GM18868 (cell line): ENCODE results near the gene WHRN.

Source experiments
- ATAC-seq: cut with Tn5 transposase; IDR thresholded peaks from one replicate; pipeline ENCODE4 v1.9.1; 2021; ENCODE audit warnings: mild to moderate bottlenecking, moderate library complexity; ENCODE audit not compliant: unreplicated experiment

Gene WHRN

DNA sequence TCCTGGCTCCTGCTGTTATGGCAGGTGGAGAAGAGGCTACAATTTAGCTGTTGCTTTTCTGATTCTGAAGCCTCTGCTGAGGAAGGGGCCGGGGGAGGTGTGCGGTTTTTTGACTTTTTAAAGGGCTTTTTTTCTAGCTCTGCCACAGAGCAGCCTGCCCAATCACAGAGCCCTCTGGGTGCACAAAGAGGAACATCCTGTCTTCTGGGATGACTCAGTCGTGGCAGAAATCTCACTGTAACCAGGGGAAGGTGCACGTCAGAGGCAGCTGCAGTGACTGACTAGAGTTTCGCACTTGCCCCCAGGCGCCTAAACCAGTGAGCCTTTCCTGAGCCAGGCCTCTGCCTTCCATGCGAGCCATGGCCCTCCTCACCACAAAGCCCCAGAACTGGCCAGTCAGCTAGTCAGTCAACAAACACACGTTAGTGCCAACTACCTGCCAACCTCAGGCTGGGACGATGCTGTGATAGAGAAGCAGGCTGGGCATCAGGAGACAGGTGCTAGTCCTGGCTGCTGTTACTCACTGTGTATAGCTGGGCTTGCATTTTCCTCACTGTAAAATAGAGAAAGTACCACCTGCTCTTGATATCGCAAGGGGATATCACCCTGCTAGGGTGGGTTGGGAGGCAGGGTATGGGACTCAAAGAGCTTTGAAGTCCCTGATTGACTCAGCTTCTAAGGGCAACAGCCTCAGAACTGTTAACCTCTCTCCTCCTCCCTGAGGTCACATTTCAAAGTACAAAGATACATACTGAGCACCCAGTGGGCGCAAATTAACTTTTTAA, 119.7 kb downstream of the WHRN start:
- peak; percentile 87 for ATAC-seq

DNA sequence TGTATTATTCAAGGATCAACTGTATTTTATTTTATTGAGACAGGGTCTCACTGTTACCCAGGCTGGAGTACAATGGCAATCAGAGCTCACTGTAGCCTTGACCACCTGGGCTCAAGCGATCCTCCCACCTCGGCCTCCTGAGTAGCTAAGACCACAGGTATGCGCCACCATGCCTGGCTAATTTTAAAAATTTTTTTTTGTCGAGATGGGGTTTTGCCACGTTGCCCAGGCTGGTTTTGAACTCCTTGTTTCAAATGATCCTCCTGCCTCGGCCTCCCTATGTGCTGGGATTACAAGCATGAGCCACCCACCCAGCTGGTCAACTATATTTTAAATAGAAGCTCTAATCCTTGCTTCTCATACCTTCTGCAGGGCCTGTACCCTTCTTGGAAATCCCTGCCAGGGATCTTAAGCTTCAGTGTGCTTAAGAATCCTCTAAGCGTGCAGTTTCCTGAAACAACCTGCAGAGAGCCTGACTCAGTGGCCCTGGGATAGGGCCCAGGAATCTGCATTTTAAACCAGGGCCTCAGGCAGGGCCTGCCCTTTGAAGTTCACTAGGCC, 120.4 kb downstream of the WHRN start:
- ATAC-seq: no peak

DNA sequence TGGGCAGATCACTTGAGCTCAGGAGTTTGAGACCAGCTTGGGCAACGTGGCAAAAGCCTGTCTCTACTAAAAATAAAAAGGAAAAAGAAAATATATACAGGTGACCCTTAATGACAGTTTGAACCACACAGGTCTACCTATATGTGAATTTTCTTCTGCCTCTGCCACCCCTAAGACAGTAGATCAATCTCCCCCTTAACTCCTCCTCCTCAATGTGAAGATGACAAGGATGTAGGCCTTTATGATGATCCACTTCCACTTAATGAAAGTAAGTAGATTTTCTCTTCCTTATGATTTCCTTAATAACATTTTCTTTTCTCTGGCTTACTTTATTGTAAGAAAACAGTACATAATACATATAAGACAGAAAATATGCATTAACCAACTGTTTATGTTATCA, 120.9 kb downstream of the WHRN start:
- ATAC-seq: no peak

DNA sequence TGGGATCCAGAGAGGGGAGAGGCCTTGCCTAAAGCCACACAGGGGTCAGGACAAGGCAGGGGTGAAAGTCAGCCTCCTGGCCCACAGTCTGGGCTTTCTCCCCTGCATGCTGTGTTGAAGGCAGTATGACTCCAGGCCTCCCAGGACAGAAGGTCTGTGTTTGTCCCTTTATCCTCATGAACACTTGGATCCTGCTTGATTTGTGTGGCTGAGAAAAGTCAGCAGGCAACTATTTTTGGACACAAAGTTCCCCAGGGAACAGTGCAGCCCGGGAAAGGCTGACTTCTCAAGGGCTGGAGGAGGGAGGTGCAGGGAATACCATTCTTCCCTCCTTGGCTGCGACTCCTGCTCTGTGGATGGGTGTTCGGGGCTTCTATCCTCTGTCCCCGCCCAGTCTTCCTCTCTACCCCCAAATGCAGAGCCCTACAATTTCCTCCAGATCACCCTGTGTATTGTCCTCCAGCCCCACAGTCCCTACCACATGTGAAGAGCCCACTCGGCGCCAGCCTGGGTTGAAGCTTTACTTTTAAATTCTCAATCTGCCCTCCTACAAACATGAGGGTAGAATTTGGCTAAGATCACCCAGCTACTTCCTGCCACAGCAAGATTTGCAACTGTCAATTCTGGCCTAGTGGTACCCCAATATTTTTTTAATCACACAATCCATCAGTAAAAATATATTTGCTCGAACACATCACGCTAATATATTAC, 121.6 kb downstream of the WHRN start:
- ATAC-seq: no peak

DNA sequence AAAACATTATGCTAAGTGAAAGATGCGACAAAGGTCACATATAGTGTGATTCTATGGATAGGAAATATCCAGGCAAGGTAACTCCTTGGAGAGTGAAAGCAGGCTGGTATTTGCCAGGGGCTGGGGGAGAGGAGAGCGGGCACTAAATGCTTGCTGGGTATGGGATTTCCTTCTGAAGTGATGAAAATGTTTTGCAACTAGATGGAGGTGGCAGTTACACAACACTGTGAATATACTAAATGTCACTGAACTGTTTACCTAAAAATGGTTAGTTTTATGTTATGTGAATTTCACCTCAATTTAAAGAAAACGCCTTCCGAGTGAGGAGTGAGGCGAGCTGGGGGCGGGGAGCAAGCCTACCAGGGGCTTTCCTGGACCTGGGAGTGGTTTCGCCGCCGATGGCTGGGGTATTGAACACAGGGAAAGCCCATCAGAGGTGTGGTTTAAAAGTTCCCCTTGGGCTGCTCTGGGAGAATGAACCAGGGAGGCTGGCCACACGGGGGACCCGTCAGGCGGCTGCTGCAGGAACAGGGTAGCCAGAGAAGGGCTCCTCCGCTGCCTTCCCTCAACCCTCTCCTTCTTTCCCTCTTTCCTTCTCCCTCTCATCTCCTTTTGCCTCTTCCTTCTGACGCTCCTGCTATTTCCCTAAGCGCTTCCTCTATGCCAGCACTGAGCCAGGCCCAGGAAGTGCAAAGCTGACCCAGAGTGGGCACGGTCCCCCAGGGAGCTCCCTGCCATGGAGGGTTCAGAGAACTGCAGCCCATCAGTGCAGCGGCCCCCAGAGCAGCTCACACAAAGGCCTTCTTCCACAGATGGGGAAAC, 122.4 kb downstream of the WHRN start:
- ATAC-seq: peak; percentile 10

DNA sequence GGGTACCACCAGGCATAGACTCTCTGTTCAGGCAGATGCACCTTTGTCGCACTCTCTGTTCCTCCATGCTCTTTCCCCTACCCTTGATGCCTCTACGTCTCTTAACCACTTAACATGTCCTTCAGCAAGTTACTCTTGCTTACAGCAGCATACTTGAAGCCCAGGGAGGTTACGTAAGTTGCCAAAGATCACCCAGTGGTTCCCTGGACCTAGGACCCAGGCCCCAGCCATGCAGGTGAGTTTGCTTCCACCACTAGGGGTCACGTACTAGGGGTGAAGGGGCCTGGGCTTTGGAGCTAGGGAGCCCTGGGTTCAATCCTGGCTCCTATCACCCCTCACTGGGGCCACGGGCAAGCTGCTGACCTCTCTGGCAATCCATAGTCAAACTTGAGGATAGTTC, 126.4 kb downstream of the WHRN start:
- no peak for ATAC-seq

DNA sequence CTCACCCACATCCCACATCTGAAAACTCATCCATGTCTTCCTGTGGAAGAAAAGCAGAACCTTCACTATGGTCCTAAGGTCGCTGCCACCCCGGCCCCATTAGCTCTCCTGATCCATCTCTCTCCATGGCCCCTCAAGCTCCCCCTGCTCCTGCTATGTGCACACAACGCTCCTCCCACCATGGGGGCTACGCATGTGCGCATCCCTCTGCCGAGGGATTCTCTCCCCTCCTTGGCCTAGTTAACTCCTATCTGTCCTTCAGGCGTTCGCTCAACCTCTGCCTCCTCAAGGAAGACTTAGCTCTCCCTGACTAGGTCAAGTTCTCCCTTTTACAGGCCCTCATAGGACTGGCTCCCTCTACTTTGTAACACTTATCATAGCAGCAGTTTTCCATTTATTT, 127.3 kb downstream of the WHRN start:
- ATAC-seq: no peak

DNA sequence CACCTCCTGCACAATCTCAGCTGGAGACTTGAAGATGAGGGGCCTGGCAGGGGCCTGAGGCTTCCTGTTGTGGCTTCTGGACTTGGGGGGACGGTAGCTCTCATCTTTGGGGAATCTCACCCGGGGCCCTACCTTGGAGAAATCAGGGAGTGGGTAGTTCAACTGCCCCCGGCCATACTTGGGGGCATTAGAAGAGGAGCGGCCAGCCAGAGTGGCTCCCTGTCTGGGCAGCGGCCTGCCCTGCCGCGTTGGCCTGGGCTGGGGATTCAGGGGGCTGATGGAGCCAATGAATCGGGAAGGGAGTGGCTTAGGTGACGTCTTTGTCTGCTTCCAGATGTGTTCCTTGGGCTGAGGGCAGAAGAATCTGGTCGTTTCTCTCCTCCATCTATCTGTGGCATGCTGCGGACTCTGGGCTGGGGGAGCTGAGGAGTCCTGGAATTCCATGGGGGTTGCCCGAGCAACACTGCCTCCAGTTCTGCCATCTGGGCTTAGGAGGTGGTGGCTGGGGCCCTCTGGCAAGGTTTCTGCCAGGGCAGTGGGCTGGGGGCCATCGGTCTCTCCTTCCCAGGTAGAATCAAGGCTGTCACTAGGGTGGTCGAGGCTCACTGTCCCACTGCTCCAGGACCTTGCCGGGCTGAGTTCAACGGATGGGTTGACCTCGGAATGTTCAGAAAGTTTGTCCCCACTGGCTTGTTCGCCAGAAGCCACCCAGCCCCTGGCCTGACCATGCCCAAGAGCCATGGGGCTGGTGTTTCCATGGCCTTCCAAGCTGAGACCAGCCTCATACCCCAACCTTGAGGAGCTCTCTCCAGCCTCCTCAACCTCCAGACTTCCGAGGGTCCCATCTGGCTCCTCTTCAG, 128.5 kb downstream of the WHRN start:
- no peak for ATAC-seq

DNA sequence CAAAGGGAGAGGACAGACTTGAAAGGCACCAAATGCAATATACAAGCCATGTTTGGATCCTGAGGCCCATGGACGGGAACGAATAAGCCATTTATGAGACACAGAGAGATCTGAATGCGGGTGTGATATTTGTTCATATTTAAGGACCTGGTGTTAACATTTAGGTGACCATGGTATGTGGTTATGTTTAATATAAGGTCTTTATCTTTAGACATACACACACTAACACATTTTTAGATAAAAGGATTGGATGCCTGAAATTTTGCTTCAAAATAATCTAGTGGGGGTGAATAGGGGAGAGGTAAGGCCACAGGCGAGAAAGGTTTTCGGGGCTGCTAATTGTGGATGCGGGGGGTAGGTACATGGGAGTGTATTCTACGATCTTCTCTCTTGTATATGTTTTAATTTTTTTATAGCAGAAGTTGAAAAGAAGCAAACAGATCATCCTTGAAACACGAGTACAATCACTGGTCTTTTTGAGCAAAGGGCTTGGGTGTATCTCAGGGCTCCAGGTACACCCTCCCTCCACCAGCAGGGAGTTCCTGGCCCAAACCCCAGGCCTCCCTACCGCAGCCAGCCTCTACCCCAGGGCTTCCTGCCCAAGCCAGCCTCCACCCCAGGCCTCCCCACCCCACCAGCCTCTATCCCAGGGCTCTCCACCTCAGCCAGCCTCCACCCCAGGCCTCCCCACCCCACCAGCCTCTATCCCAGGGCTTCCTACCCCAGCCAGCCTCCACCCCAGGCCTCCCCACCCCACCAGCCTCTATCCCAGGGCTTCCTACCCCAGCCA, 129.7 kb downstream of the WHRN start:
- no peak for ATAC-seq

DNA sequence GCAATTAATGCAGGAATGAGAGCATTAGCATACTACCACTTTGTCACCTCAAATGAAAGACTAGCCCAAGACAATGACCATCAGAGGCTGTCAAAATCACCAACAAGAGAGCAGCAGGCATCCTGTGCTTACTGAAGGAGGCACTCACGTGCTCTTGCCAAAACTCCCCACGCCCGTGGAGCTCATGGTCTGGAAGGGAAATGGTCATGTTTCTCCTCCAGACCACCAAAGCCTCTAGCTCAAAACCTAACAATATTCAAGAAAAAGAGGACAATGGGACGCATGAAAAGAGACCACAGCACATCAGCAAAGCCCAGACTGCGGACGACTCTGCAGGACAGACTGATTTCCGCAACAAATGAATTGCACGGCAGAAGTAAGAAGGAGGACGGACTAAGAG, 130.3 kb downstream of the WHRN start:
- ATAC-seq: no peak

DNA sequence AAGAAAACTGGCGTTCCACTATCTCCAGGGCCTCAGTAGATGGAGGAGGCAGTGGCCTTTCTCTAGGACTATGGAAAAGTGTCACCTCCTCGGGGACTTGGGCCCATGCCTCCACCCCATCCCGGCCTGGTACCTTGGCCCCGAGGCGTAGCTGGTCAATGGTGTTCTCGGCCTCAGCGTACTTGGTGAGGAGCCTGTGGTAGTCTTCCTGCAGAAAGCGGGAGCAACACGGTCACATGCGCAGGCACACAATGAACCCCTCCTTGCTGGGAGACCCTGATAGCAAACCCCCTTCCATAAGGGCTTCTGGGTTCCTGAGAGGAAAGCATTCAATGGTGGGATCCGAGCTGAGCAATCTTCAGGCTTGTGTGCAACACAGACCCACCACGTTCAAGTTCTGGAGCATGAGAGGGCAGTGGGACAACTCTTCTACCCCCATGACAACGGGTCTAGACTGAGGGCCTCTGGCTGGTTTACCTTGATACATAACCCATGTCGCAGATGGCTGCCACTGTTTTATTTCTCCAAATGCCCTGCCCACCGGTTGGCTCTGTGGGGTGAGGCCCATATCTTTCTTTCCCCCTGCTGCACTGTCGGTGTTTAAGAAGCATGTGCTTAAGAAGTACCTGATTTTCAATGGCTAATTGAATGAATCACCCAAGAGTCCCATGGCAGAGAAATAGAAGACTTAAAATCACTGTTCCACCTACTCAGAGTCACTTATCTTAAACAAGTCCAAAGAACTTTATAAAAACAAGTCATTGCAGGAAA, 131.1 kb downstream of the WHRN start:
- ATAC-seq: no peak

DNA sequence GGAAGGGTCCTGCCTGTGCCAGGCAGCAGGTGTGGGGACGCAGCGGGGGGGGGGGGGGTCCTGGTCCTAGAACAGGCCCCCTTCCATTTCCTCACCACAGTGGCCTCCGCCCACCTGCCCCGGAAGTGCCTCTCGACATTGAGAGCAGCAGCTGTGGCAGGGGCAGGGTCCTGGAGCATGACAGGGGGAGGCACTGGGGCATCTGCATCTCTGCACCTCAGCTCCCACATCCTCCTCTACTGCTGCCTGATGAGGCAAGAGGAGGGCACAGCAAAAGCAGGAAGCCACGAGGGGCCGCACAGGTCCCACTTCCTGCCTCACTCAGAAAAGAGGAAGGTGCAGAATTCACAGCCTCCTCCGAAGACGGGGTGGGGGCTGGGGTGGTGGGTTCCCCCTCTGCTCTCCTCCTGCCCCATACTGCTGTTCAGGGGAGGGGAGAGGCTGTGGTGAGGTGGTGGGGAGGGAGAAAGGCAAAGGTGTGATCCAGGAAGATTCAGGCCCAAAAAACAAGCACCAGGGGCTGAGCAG, 132.3 kb downstream of the WHRN start:
- ATAC-seq: peak; percentile 93

DNA sequence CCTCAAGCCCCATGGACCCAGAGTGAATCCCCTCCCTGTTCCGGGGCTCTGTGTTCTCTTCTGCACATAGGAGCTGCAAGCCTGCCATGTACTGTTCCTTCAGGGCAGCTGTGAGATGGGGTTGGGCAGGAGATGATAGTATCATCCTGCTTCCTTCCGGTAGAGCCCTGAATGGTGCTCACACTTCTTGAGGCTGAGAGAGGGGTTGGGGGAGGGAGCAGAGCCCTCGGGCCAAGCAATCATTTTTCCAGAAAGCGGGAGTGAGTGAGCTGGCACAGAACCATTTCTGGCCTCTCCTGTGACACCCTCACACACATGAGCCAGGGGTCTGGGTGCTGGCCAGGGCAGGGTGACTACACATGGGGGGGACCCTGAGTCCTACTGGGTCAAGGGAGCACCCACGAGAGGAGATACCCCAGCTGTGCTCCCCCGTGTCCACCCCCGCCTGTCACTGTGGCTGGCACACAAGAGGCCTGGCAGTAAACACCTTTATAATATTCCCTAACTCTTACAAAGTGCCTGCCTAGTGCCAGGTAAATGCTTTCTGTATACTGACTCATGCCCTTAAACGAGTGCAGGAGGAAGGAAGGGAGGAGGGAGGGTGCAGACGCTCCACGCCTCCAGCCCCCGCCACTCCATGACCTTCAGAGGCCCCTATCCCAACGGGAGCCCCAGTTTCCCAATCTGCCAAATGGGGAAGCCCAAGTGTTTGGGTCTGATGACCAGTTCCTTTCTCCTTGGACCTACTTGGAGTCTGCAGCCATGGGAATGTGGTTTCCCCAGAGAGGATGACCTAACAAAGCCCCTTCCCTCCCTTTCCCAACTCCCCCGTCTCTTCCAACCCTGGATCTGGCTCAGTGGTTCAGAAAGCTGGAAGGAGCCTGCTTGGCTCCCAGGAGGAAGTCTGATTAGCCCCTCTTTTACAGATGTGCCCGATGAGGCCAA, 133.0 kb downstream of the WHRN start:
- peak; percentile 29 for ATAC-seq

DNA sequence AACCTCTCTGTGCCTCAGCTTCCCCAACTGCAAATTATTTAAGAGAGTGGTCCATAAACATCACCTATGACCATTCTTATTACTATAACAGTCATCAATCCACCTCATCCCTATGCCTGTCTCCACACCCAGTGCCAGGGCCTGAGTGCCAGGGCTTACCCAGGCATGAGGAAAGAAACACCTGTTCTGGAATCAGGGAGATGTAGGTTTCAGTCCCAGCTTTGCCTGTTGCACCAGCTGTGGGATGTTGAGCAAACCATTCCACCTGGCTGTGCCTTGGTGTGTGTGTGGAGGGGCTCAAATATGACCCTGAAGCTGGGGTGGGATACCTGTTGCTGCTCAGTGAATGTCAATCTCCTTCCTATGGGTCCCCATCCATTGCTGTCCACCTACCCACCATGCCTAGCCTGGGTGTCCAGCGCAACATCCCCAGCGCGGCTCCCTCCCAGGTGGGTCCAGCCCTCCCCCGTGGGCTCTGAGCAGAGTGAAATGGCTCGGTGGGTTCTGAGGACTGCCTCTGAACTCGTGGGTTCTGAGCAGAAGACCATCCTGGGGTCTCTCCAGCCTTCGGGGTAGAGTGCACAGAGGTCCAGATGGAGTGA, 133.8 kb downstream of the WHRN start:
- no peak for ATAC-seq

DNA sequence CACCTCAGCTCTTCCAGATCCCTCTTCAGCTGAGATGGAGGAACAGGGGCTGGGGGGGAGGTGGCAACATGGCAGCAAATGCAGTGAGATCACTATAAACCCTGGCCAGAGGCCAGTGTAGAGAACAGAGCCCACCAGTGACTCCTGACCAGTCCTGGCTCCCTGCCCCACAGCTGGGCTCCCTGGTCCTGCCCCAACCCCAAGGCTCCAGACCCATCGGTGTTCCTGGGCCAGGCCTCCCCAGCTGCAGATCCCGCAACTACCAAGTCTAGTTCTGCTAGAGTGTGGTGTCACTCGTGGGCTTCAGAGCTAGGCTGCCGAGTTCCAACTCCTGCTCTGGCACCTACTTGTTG, 134.3 kb downstream of the WHRN start:
- ATAC-seq: no peak

DNA sequence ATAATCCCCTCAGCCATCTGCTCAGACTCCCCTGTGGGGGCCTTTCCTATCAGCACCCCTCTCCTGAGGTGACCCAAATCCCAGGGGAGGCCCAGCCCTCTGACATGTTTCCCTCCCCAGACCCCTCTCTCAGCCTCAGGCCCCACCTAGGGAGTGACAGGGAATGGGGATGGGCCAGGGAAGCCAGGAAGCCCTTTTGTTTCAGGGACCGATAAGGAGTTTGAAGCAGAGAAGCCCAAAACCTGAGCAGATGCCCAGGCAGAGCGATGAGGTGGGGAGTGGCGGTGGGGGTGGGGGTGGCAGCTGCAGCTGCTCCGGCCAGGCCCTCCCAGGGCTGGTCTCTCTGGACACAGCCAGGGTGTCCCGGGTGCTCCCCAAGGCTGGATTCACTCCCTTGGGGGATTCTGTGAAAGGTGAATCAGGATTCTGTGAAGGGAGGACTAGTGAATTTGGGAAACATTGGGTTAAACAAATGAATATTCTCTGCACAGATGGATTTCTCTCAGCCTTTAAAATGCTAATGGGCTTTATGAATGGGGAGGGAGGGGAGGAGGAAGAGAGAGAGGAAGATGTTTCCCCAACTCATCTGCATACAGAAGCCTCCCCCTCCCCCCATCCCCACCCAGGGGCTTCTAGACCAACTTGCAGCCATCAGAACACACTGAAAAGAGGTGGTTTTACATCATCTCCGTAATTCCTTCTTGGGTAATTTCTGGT, 134.9 kb downstream of the WHRN start:
- ATAC-seq: no peak
